Neuronal stem cell (in vitro differentiated cells): ENCODE data around the gene AMDHD2.
"Not testable (repeated sequence)": the region's sequence is repeated elsewhere in the genome, so short reads cannot be mapped to it uniquely, and the experiment has no call there.

Source experiments
- DNase-seq: peaks from one replicate; pipeline ENCODE4 v3.0.0-alpha.2; 2013; ENCODE audit warnings: low spot score
- H2AFZ ChIP-seq: one replicate; pipeline ENCODE4 v1.6.1; 2013; ENCODE audit warnings: mild to moderate bottlenecking, low read length, inconsistent platforms
- H2AK5ac ChIP-seq: 2 replicates; pipeline ENCODE4 v1.6.1; 2013; ENCODE audit warnings: low read depth, mild to moderate bottlenecking, inconsistent platforms, low read length, moderate library complexity, mixed read lengths
- H2BK120ac ChIP-seq: 2 replicates; pipeline ENCODE4 v1.6.1; 2013; ENCODE audit warnings: low read depth, mild to moderate bottlenecking, inconsistent platforms, low read length, moderate library complexity, mixed read lengths
- H2BK12ac ChIP-seq: one replicate; pipeline ENCODE4 v1.6.1; 2013; ENCODE audit warnings: low read length, inconsistent platforms
- H2BK15ac ChIP-seq: 2 replicates; pipeline ENCODE4 v1.6.1; 2013; ENCODE audit warnings: mild to moderate bottlenecking, low read length, inconsistent platforms, mixed read lengths
- H2BK5ac ChIP-seq: one replicate; pipeline ENCODE4 v1.6.1; 2013; ENCODE audit warnings: inconsistent platforms, mild to moderate bottlenecking, low read length, moderate library complexity
- H3K14ac ChIP-seq: one replicate; pipeline ENCODE4 v1.6.1; 2013; ENCODE audit warnings: low read length, inconsistent platforms
- H3K18ac ChIP-seq: 2 replicates; pipeline ENCODE4 v1.6.1; 2013; ENCODE audit warnings: low read length, inconsistent platforms
- H3K23ac ChIP-seq: 2 replicates; pipeline ENCODE4 v1.6.1; 2013; ENCODE audit warnings: low read depth, mild to moderate bottlenecking, mixed read lengths, low read length, inconsistent platforms; ENCODE audit not compliant: poor library complexity
- H3K27ac ChIP-seq: replicated peaks from 3 replicates; pipeline ENCODE4 v1.5.1; 2013; ENCODE audit warnings: low read length, inconsistent platforms
- H3K27me3 ChIP-seq, 3 experiments: 2 replicates each; pipeline ENCODE4 v1.6.1; 2013; ENCODE audit warnings: low read length in 3 of 3, mild to moderate bottlenecking in 2 of 3, inconsistent platforms in 1 of 3, low read depth in 1 of 3, mixed read lengths in 1 of 3, moderate library complexity in 1 of 3; ENCODE audit not compliant: control insufficient read depth in 3 of 3, insufficient read depth in 3 of 3
- H3K36me3 ChIP-seq, 2 donors: replicated peaks in 1 of 2; 2 replicates each; pipeline ENCODE4 v1.6.1; 2013; ENCODE audit warnings: low read length in 2 of 2; ENCODE audit not compliant: control insufficient read depth in 2 of 2, insufficient read depth in 2 of 2
- H3K4ac ChIP-seq: 2 replicates; pipeline ENCODE4 v1.6.1; 2013; ENCODE audit warnings: inconsistent platforms, mild to moderate bottlenecking, low read length, moderate library complexity
- H3K4me1 ChIP-seq, 2 donors: 1 replicate in 1 of 2; 2 replicates in 1 of 2; pipeline ENCODE4 v1.6.1; 2013; ENCODE audit warnings: low read length in 2 of 2, low read depth in 1 of 2; ENCODE audit not compliant: control insufficient read depth in 2 of 2, insufficient read depth in 1 of 2
- H3K4me2 ChIP-seq: one replicate; pipeline ENCODE4 v1.6.1; 2013; ENCODE audit warnings: mild to moderate bottlenecking, low read length, inconsistent platforms; ENCODE audit not compliant: insufficient read depth, poor library complexity, severe bottlenecking
- H3K4me3 ChIP-seq, 2 donors: 2 replicates each; pipeline ENCODE4 v1.5.1; 2013; ENCODE audit warnings: low read length in 2 of 2, mild to moderate bottlenecking in 2 of 2, inconsistent platforms in 1 of 2, moderate library complexity in 1 of 2
- H3K79me1 ChIP-seq: one replicate; pipeline ENCODE4 v1.6.1; 2013; ENCODE audit warnings: low read depth, mild to moderate bottlenecking, inconsistent platforms, low read length, moderate library complexity
- H3K9ac ChIP-seq: one replicate; pipeline ENCODE4 v1.6.1; 2013; ENCODE audit warnings: mild to moderate bottlenecking, low read depth, low read length, inconsistent platforms; ENCODE audit not compliant: poor library complexity
- H3K9me3 ChIP-seq, 2 donors: replicated peaks in 1 of 2; 2 replicates each; pipeline versions ENCODE3 to v1.6.1; 2013; ENCODE audit warnings: low read length in 2 of 2, mild to moderate bottlenecking in 2 of 2, inconsistent platforms in 1 of 2, low read depth in 1 of 2, mixed read lengths in 1 of 2, moderate library complexity in 1 of 2; ENCODE audit not compliant: control insufficient read depth in 2 of 2, insufficient read depth in 1 of 2
- H4K8ac ChIP-seq: one replicate; pipeline ENCODE4 v1.6.1; 2013; ENCODE audit warnings: low read depth, mild to moderate bottlenecking, inconsistent platforms, low read length, moderate library complexity
- H4K91ac ChIP-seq: one replicate; pipeline ENCODE4 v1.6.1; 2013; ENCODE audit warnings: low read length, low read depth, mild to moderate bottlenecking, inconsistent platforms; ENCODE audit not compliant: poor library complexity
- WGBS, 2 donors: extraction: QIAGEN DNeasy Blood & Tissue Kit; methylation state at CpG; one replicate each; pipeline ENCODE4 v1.1.7; 2013; ENCODE audit warnings: missing lambda C conversion rate in 2 of 2, mixed read lengths in 1 of 2; ENCODE audit not compliant: insufficient read length in 2 of 2, insufficient replicate concordance in 1 of 2; ENCODE audit errors: extremely low coverage in 2 of 2; 5-methylcytosine and 5-hydroxymethylcytosine counted together

AMDHD2 gene

GRCh38 chr16:2537451-2538379, 17.5 kb downstream of the AMDHD2 start, which contains the start of gene PDPK1:
Gene PDPK1 (plus strand): TSS chr16:2538021. CDS start chr16:2538113, 92 bp downstream.
- Histone ChIP-seq H2AK5ac (no peak within 1 kb of the TSS), H3K14ac (peak within 1 kb of the TSS; percentile 71), H3K9ac (no peak within 1 kb of the TSS), H4K8ac (no peak within 1 kb of the TSS), H3K4ac (no peak within 1 kb of the TSS), H3K27ac (peak within 1 kb of the TSS; percentile 59), H2BK12ac (no peak within 1 kb of the TSS), H2BK120ac (no peak within 1 kb of the TSS), H2AFZ (peak within 1 kb of the TSS; percentile 97), H3K4me1 (peaks cover 2 to 13% of the 10 kb centered on the region in 2 donors), H4K91ac (no peak within 1 kb of the TSS), H2BK5ac (no peak within 1 kb of the TSS), H3K4me3 (peak within 1 kb of the TSS; percentile 74 to 98), H3K18ac (peak within 1 kb of the TSS; percentile 76), H3K36me3 (peaks cover 0 to 2% of the 10 kb centered on the region in 2 donors), H2BK15ac (no peak within 1 kb of the TSS), H3K9me3 (no peaks in the 10 kb centered on the region), H3K4me2 (peak within 1 kb of the TSS; percentile 86), H3K27me3 (peaks cover 0 to 1% (median 0%) of the 10 kb centered on the region in 3 experiments), H3K23ac (no peak within 1 kb of the TSS), H3K79me1 (no peaks in the 10 kb centered on the region)
- peak; percentile 92 for DNase-seq
- WGBS, 2 donors: no CpG with 5 or more reads among the region's 126 CpGs

GRCh38 chr16:2539192-2539844, 19.1 kb downstream of the AMDHD2 start:
- peak overlapping the region in 1 of 2 donors; percentile 26 for H3K4me3 ChIP-seq
- no CpG with 5 or more reads among the region's 24 CpGs for WGBS, 2 donors

GRCh38 chr16:2539845-2540458, 19.8 kb downstream of the AMDHD2 start:
- not testable (repeated sequence) for H3K18ac ChIP-seq, H3K9me3 ChIP-seq, H2AK5ac ChIP-seq, H2AFZ ChIP-seq, H3K27ac ChIP-seq, H2BK120ac ChIP-seq, H3K36me3 ChIP-seq, H2BK5ac ChIP-seq, H2BK12ac ChIP-seq, H3K27me3 ChIP-seq, H3K14ac ChIP-seq, DNase-seq, H2BK15ac ChIP-seq, H3K9ac ChIP-seq, H3K79me1 ChIP-seq, H3K4me2 ChIP-seq, H3K4ac ChIP-seq, H3K23ac ChIP-seq, H4K8ac ChIP-seq, H4K91ac ChIP-seq
- no CpG with 5 or more reads among the region's 14 CpGs for WGBS, 2 donors
- H3K4me3 ChIP-seq: peak overlapping the region in 1 of 2 donors; percentile 26
- H3K4me1 ChIP-seq: peaks cover 0 to 10% of the 10 kb centered on the region in 2 donors

More at GRCh38 chr16:2539192-2539844, 19.1 kb downstream of the AMDHD2 start:
- peaks cover 0 to 10% of the 10 kb centered on the region in 2 donors for H3K4me1 ChIP-seq
- H3K79me1 ChIP-seq, H4K91ac ChIP-seq, H3K27ac ChIP-seq, H3K4ac ChIP-seq, H3K9ac ChIP-seq, H3K9me3 ChIP-seq, H2AK5ac ChIP-seq, H2BK15ac ChIP-seq, H2AFZ ChIP-seq, H3K36me3 ChIP-seq, H3K14ac ChIP-seq, H2BK12ac ChIP-seq, H2BK5ac ChIP-seq, DNase-seq, H3K18ac ChIP-seq, H3K4me2 ChIP-seq, H4K8ac ChIP-seq, H3K23ac ChIP-seq, H2BK120ac ChIP-seq, H3K27me3 ChIP-seq: not testable (repeated sequence)
